Activated CD8-positive, alpha-beta memory T cell treated with anti-CD3 and anti-CD28 coated beads for 1 hour (primary cell): ENCODE data around the gene DAPK3.
"Not testable (repeated sequence)": the region's sequence is repeated elsewhere in the genome, so short reads cannot be mapped to it uniquely, and the experiment has no call there.

ENCODE experiments used
- DNase-seq, 2 donors: peaks; one replicate each; pipeline ENCODE4 v3.0.0-alpha.2; 2020; ENCODE audit warnings: low read depth in 1 of 2; ENCODE audit errors: extremely low read depth in 1 of 2

Gene DAPK3

GRCh38 chr19:3955688-3956087 is 15.2 kb downstream of the DAPK3 start:
- no peak for DNase-seq

- not testable (repeated sequence) for DNase-seq
These were observed 15.6 kb downstream of the DAPK3 start for GRCh38 chr19:3955276-3955675.

- no peak for DNase-seq
These were observed 16.8 kb downstream of the DAPK3 start for GRCh38 chr19:3954107-3954506.

- not testable (repeated sequence) for DNase-seq
These were observed 18.1 kb downstream of the DAPK3 start for GRCh38 chr19:3952755-3953276.

GRCh38 chr19:3950871-3951861 is 19.7 kb downstream of the DAPK3 start:
- no peak for DNase-seq

GRCh38 chr19:3949997-3950859 is 20.7 kb downstream of the DAPK3 start:
- no peak for DNase-seq

GRCh38 chr19:3949294-3949693 is 21.6 kb downstream of the DAPK3 start:
- no peak for DNase-seq

GRCh38 chr19:3947316-3947933 is 23.5 kb downstream of the DAPK3 start:
- not testable (repeated sequence) for DNase-seq

- no peak for DNase-seq
These were observed 25.1 kb downstream of the DAPK3 start for GRCh38 chr19:3945838-3946237.

- DNase-seq = no peak
These were observed 26.7 kb downstream of the DAPK3 start for GRCh38 chr19:3944018-3944721.

GRCh38 chr19:3942790-3943409 is 28.0 kb downstream of the DAPK3 start:
- no peak for DNase-seq

- DNase-seq = not testable (repeated sequence)
These were observed 32.5 kb downstream of the DAPK3 start for GRCh38 chr19:3938300-3938950.

GRCh38 chr19:3936506-3937442 is 34.1 kb downstream of the DAPK3 start:
- no peak for DNase-seq

GRCh38 chr19:3932931-3933810 is 37.7 kb downstream of the DAPK3 start, which contains the start of gene NMRK2:
TSS of gene NMRK2 (plus strand) at chr19:3933069. CDS start at chr19:3933672, 603 bp downstream.
- DNase-seq = no peak

- DNase-seq = no peak
These were observed 39.9 kb downstream of the DAPK3 start for GRCh38 chr19:3931041-3931440.

- no peak for DNase-seq
These were observed 47.0 kb downstream of the DAPK3 start for GRCh38 chr19:3923912-3924311.

- DNase-seq = no peak
These were observed 47.7 kb downstream of the DAPK3 start for GRCh38 chr19:3923096-3923758.
